H1 (cell line): ENCODE results near the gene SLC44A1. TPM values are rescaled to one million over a fixed set of nuclear protein-coding genes. Genes with fewer than 3 reads are reported as not detected.

Experiments used
- CTCF ChIA-PET: fragments of 300-600 bp; sonication (Branson Sonifier 250); formaldehyde crosslinking; loops from one replicate; lab custom pipeline; 2021; ENCODE audit not compliant: partially characterized antibody; lab: Charles Lee
- POLR2A ChIA-PET: fragments of 300-600 bp; sonication (Branson Sonifier 250); formaldehyde crosslinking; loops from one replicate; lab custom pipeline; 2021; ENCODE audit warnings: inconsistent platforms; ENCODE audit not compliant: partially characterized antibody; lab: Charles Lee
- DNase-seq, 2 experiments: peaks; one replicate each; pipeline versions ENCODE4 v3.0.0 to v3.0.0-alpha.2; 2010 to 2022; ENCODE audit warnings: low spot score in 2 of 2, low read depth in 1 of 2, mixed read lengths in 1 of 2
- FAIRE-seq: peaks from 2 replicates; lab custom pipeline; 2011; peaks lifted over from hg19 to GRCh38; lab: Jason Lieb, UNC
- H2AFZ ChIP-seq: 2 replicates; pipeline ENCODE4 v1.8.1; 2012; ENCODE audit warnings: low read length, inconsistent platforms
- H2AK5ac ChIP-seq: 2 replicates; pipeline ENCODE4 v1.6.1; 2013; ENCODE audit warnings: low read depth, low read length
- H2BK120ac ChIP-seq: replicated peaks from 2 replicates; pipeline ENCODE3; 2013; ENCODE audit warnings: low read depth, low read length, inconsistent platforms
- H2BK12ac ChIP-seq: 2 replicates; pipeline ENCODE4 v1.6.1; 2013; ENCODE audit warnings: low read depth, low read length
- H2BK15ac ChIP-seq: 2 replicates; pipeline ENCODE4 v1.6.1; 2013; ENCODE audit warnings: low read length
- H2BK20ac ChIP-seq: 2 replicates; pipeline ENCODE4 v1.6.1; 2013; ENCODE audit warnings: low read length
- H2BK5ac ChIP-seq: 2 replicates; pipeline ENCODE4 v1.6.1; 2013; ENCODE audit warnings: low read depth, low read length
- H3K14ac ChIP-seq: 2 replicates; pipeline ENCODE4 v1.6.1; 2013; ENCODE audit warnings: inconsistent platforms; ENCODE audit not compliant: insufficient read length
- H3K18ac ChIP-seq: 2 replicates; pipeline ENCODE4 v1.6.1; 2013; ENCODE audit warnings: low read length; ENCODE audit errors: extremely low read depth
- H3K23ac ChIP-seq: 2 replicates; pipeline ENCODE4 v1.6.1; 2013; ENCODE audit warnings: inconsistent platforms; ENCODE audit not compliant: insufficient read length
- H3K23me2 ChIP-seq: 2 replicates; pipeline ENCODE4 v1.6.1; 2013; ENCODE audit warnings: low read depth, low read length
- H3K27ac ChIP-seq: 2 replicates; pipeline ENCODE4 v1.6.1; 2011; ENCODE audit warnings: low read depth, low read length, inconsistent platforms
- H3K27me3 ChIP-seq, 4 experiments: replicated peaks in 1 of 4; 1 replicate in 1 of 4; 2 replicates in 3 of 4; pipeline versions ENCODE4 v1.6.1 to v1.8.1; 2011 to 2013; ENCODE audit warnings: low read length in 3 of 4, mild to moderate bottlenecking in 3 of 4, inconsistent platforms in 2 of 4, mixed read lengths in 2 of 4, moderate library complexity in 1 of 4; ENCODE audit not compliant: control insufficient read depth in 3 of 4, insufficient read depth in 3 of 4; ENCODE audit errors: extremely low read depth in 1 of 4
- H3K36me3 ChIP-seq, 4 experiments: 2 replicates each; pipeline versions ENCODE4 v1.6.1 to v1.8.1; 2011 to 2013; ENCODE audit warnings: mild to moderate bottlenecking in 4 of 4, low read length in 3 of 4, moderate library complexity in 2 of 4, control low read depth in 1 of 4, inconsistent platforms in 1 of 4; ENCODE audit not compliant: insufficient read depth in 4 of 4, control insufficient read depth in 2 of 4
- H3K4ac ChIP-seq: replicated peaks from 2 replicates; pipeline ENCODE3; 2013; ENCODE audit warnings: low read length, low read depth, mixed read lengths, inconsistent platforms; ENCODE audit not compliant: insufficient read length
- H3K4me1 ChIP-seq, 4 experiments: replicated peaks in 1 of 4; 1 replicate in 1 of 4; 2 replicates in 3 of 4; pipeline versions ENCODE4 v1.6.1 to v1.8.1; 2011 to 2013; ENCODE audit warnings: low read length in 3 of 4, inconsistent platforms in 2 of 4, mixed read lengths in 1 of 4; ENCODE audit not compliant: insufficient read depth in 4 of 4, control insufficient read depth in 3 of 4
- H3K4me2 ChIP-seq, 2 experiments: 2 replicates each; pipeline versions ENCODE4 v1.6.1 to v1.8.1; 2011 to 2013; ENCODE audit warnings: low read depth in 2 of 2, low read length in 2 of 2, control low read depth in 1 of 2, inconsistent platforms in 1 of 2, mild to moderate bottlenecking in 1 of 2; ENCODE audit not compliant: insufficient read depth in 1 of 2
- H3K4me3 ChIP-seq, 4 experiments: fragments of 200-600, 300-600 bp in 1 of 4; sonication (generic), shearing (Covaris generic), sonication (Bioruptor Twin) in 1 of 4; 2 replicates each; pipeline versions ENCODE4 v1.5.1 to v1.8.1; 2011 to 2016; ENCODE audit warnings: low read length in 4 of 4, low read depth in 3 of 4, control low read depth in 2 of 4, inconsistent platforms in 2 of 4, mild to moderate bottlenecking in 2 of 4, mixed read lengths in 1 of 4, moderate library complexity in 1 of 4; ENCODE audit not compliant: insufficient read depth in 2 of 4; ENCODE audit errors: extremely low read depth in 1 of 4
- H3K56ac ChIP-seq: replicated peaks from 2 replicates; pipeline ENCODE3; 2013; ENCODE audit warnings: low read depth, mild to moderate bottlenecking, mixed read lengths, low read length, inconsistent platforms; ENCODE audit not compliant: insufficient read length
- H3K79me1 ChIP-seq: 2 replicates; pipeline ENCODE4 v1.6.1; 2013; ENCODE audit warnings: low read depth, low read length, control low read depth
- H3K79me2 ChIP-seq, 2 experiments: 2 replicates each; pipeline versions ENCODE4 v1.6.1 to v1.8.1; 2012 to 2013; ENCODE audit warnings: low read length in 2 of 2, mild to moderate bottlenecking in 2 of 2, inconsistent platforms in 1 of 2; ENCODE audit not compliant: insufficient read depth in 2 of 2, control insufficient read depth in 1 of 2
- H3K9ac ChIP-seq, 4 experiments: replicated peaks in 1 of 4; 1 replicate in 1 of 4; 2 replicates in 3 of 4; pipeline versions ENCODE4 v1.6.1 to v1.8.1; 2011 to 2013; ENCODE audit warnings: low read depth in 3 of 4, low read length in 3 of 4, control low read depth in 2 of 4, mild to moderate bottlenecking in 2 of 4, moderate library complexity in 2 of 4, inconsistent platforms in 1 of 4; ENCODE audit errors: extremely low read depth in 1 of 4
- H3K9me3 ChIP-seq, 2 experiments: 2 replicates each; pipeline versions ENCODE4 v1.6.1 to v1.8.1; 2012 to 2013; ENCODE audit warnings: mild to moderate bottlenecking in 2 of 2, moderate library complexity in 2 of 2, control low read depth in 1 of 2, inconsistent platforms in 1 of 2, low read depth in 1 of 2, low read length in 1 of 2, mixed read lengths in 1 of 2; ENCODE audit not compliant: insufficient read depth in 2 of 2
- H4K20me1 ChIP-seq, 2 experiments: replicated peaks in 1 of 2; 2 replicates each; pipeline versions ENCODE3 to v1.8.1; 2011 to 2013; ENCODE audit warnings: inconsistent platforms in 2 of 2, low read length in 2 of 2, mild to moderate bottlenecking in 1 of 2; ENCODE audit not compliant: insufficient read depth in 2 of 2, control insufficient read depth in 1 of 2
- H4K5ac ChIP-seq: 2 replicates; pipeline ENCODE4 v1.6.1; 2013; ENCODE audit warnings: low read length, low read depth, mixed read lengths, inconsistent platforms; ENCODE audit not compliant: insufficient read length
- H4K8ac ChIP-seq: 2 replicates; pipeline ENCODE4 v1.8.0; 2013; ENCODE audit warnings: mild to moderate bottlenecking, moderate library complexity, low read length, inconsistent platforms; ENCODE audit not compliant: insufficient read depth; ENCODE audit errors: extremely low read depth
- H4K91ac ChIP-seq: replicated peaks from 2 replicates; pipeline ENCODE3; 2013; ENCODE audit warnings: low read length, mixed read lengths, inconsistent platforms; ENCODE audit not compliant: insufficient read length
- ASH2L ChIP-seq: fragments of 200-600, 300-600 bp; sonication (generic); IDR thresholded peaks from one replicate; pipeline ENCODE4 v1.7.1; 2017; ENCODE audit warnings: low read length
- CEBPB ChIP-seq: IDR thresholded peaks from 2 replicates; pipeline ENCODE4 v1.6.1; 2012; ENCODE audit warnings: low read depth, low read length
- CREB1 ChIP-seq: IDR thresholded peaks from 2 replicates; pipeline ENCODE4 v1.6.1; 2012; ENCODE audit warnings: inconsistent platforms
- HDAC6 ChIP-seq: IDR thresholded peaks from one replicate; pipeline ENCODE4 v1.7.1; 2012; ENCODE audit warnings: low read depth, mild to moderate bottlenecking, inconsistent platforms, low read length, moderate library complexity
- JUN ChIP-seq: IDR thresholded peaks from 2 replicates; pipeline ENCODE4 v1.6.1; 2011; ENCODE audit warnings: low read depth, mild to moderate bottlenecking, improper control_type of control experiment, low read length
- KDM1A ChIP-seq: fragments of 200-600, 300-600 bp; sonication (generic); IDR thresholded peaks from 2 replicates; pipeline ENCODE4 v1.7.1; 2016; ENCODE audit warnings: mild to moderate bottlenecking, low read length, borderline replicate concordance
- POLR2AphosphoS5 ChIP-seq: IDR thresholded peaks from 2 replicates; pipeline ENCODE4 v1.6.1; 2011; ENCODE audit warnings: low read depth, low read length
- RFX5 ChIP-seq: IDR thresholded peaks from 2 replicates; pipeline ENCODE4 v1.6.1; 2011; ENCODE audit warnings: low read depth, low read length, improper control_type of control experiment, borderline replicate concordance
- WGBS, 2 experiments: shearing (Covaris generic) in 1 of 2; methylation state at CpG; one replicate each; pipeline versions ENCODE4 v1.1.6 to v1.1.7; 2013 to 2015; ENCODE audit warnings: low lambda C conversion rate in 2 of 2, mixed read lengths in 2 of 2, inconsistent platforms in 1 of 2, low coverage in 1 of 2, missing lambda C conversion rate in 1 of 2; ENCODE audit not compliant: insufficient replicate concordance in 2 of 2, insufficient coverage in 1 of 2, insufficient read length in 1 of 2; ENCODE audit errors: extremely low coverage in 1 of 2, missing lambda C conversion rate in 1 of 2; 5-methylcytosine and 5-hydroxymethylcytosine counted together
- polyA plus RNA-seq, 7 experiments: library from polyadenylated mRNA; depleted of rRNA in 3 of 7; stranded (reverse) in 5 of 7; unstranded in 2 of 7; fragments of >200 nt in 5 of 7; fragments of 200-250 nt in 2 of 7; gene quantifications; 1 replicate in 5 of 7; 2 replicates in 1 of 7; 4 replicates in 1 of 7; pipeline versions ENCODE4 v1.2.1 to v1.2.3, GENCODE V29; 2011 to 2013; ENCODE audit warnings: missing spikeins in 2 of 7, mixed read lengths in 2 of 7
- total RNA-seq: library from RNA; stranded (reverse); fragmentation: NEBNext Ultra II Directional; extraction: Animal tissue kit (Norgen Biotek cat#: 25700); gene quantifications from 2 replicates; pipeline ENCODE4 v1.2.1, GENCODE V29; 2021
- TF ChIP-seq, protein P1 (sequence below): IDR thresholded peaks from 2 replicates; pipeline ENCODE4 v1.6.1; 2011; ENCODE audit warnings: low read depth, mild to moderate bottlenecking, low read length; ENCODE audit not compliant: insufficient read depth
- TF ChIP-seq, protein P2 (sequence below): IDR thresholded peaks from 2 replicates; pipeline ENCODE4 v1.6.1; 2012; ENCODE audit warnings: inconsistent platforms

The SLC44A1 gene
- total and polyA plus RNA-seq, 2 of the 8 experiments (the other 6 are each of a cell fraction or from before 2014, with no cell fraction given): 30.5 to 71.2 TPM

DNA sequence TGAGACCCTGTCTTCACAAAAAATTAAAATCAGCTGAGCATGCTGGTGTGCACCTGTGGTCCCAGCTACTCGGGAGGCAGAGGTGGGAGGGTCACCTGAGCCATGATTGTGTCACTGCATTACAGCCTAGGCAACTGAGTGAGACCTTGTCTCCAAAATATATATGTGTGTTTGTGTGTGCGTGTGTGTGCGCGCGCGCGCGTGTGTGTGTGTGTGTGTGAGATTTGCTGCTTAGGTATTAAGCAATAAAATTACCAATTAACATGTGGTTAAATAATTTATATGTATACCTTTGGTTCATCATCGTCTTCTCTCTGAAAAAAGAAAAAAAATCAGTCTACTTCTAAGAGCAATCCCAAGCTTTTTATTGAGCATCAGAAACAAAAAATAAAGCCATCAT is 117.4 kb downstream of the SLC44A1 start:
- no peaks in the 10 kb centered on the region for H3K79me1 ChIP-seq
- no peaks in the 10 kb centered on the region for H3K4me1 ChIP-seq
- H2BK15ac ChIP-seq: no peak overlapping the region
- H3K14ac ChIP-seq: no peak overlapping the region
- H2BK5ac ChIP-seq: no peak overlapping the region
- no peaks in the 10 kb centered on the region for H3K79me2 ChIP-seq
- H3K27ac ChIP-seq: no peak overlapping the region
- H3K23me2 ChIP-seq: no peaks in the 10 kb centered on the region
- no peak overlapping the region for H4K91ac ChIP-seq
- no peak overlapping the region for H3K18ac ChIP-seq
- H3K9ac ChIP-seq: no peak overlapping the region
- DNase-seq (no peak), FAIRE-seq (no peak)
- no peaks in the 10 kb centered on the region for H3K27me3 ChIP-seq
- no peak overlapping the region for H2BK20ac ChIP-seq
- no peak overlapping the region for H2AK5ac ChIP-seq
- H4K8ac ChIP-seq: no peak overlapping the region; the same call in 1 of the 2 replicates
- H3K23ac ChIP-seq: no peak overlapping the region
- H2BK120ac ChIP-seq: no peak overlapping the region
- no peak overlapping the region for H2BK12ac ChIP-seq
- no peaks in the 10 kb centered on the region; a peak in 1 of 4 replicates for H3K9me3 ChIP-seq
- H2AFZ ChIP-seq: no peak overlapping the region
- H3K56ac ChIP-seq: no peak overlapping the region
- CTCF ChIA-PET: interaction anchor here (1.1 kb wide), 1 partner anchor 8 kb away, joined by 3 read pairs; no protein-coding TSS in a partner anchor
- no peak for TF ChIP-seq HDAC6
- TF ChIP-seq, protein P1, sequence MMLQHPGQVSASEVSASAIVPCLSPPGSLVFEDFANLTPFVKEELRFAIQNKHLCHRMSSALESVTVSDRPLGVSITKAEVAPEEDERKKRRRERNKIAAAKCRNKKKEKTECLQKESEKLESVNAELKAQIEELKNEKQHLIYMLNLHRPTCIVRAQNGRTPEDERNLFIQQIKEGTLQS: no peak
- TF ChIP-seq CEBPB: no peak
- TF ChIP-seq KDM1A: no peak
- TF ChIP-seq POLR2AphosphoS5: no peak
- no peak for TF ChIP-seq CREB1
- TF ChIP-seq RFX5: no peak
- TF ChIP-seq, protein P2, sequence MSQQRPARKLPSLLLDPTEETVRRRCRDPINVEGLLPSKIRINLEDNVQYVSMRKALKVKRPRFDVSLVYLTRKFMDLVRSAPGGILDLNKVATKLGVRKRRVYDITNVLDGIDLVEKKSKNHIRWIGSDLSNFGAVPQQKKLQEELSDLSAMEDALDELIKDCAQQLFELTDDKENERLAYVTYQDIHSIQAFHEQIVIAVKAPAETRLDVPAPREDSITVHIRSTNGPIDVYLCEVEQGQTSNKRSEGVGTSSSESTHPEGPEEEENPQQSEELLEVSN: no peak
- no peak for TF ChIP-seq ASH2L
- no peak for TF ChIP-seq JUN
- peaks cover 6 to 48% (median 13%) of the 10 kb centered on the region in 4 experiments; a peak in 6 of 8 replicates for H3K36me3 ChIP-seq
- no peaks in the 10 kb centered on the region for H4K20me1 ChIP-seq
- H3K4me2 ChIP-seq: no peak overlapping the region
- H3K4ac ChIP-seq: no peak overlapping the region
- H3K4me3 ChIP-seq: no peak overlapping the region
- POLR2A ChIA-PET: no interaction called here
- H4K5ac ChIP-seq: no peak overlapping the region
- 97% methylated on average over 9 of the region's 9 CpGs; no CpG with 5 or more reads in 1 of the 2 experiments for WGBS, 2 experiments
